Dedifferentiated amniotic fluid mesenchymal stem cell (primary cell): ENCODE data around the gene TOR1B.
"Not testable (repeated sequence)": the region's sequence is repeated elsewhere in the genome, so short reads cannot be mapped to it uniquely, and the experiment has no call there.

Experiments used
- DNase-seq: peaks from one replicate; pipeline ENCODE4 v3.0.0-alpha.2; 2016; ENCODE audit errors: extremely low spot score

TOR1B gene

GRCh38 chr9:129776566-129776937 lies 26.4 kb upstream of the TOR1B start:
- DNase-seq = no peak

- DNase-seq = peak; percentile 99
Measured at GRCh38 chr9:129776938-129777768, 25.8 kb upstream of the TOR1B start.

GRCh38 chr9:129777769-129778130 lies 25.2 kb upstream of the TOR1B start:
- DNase-seq = no peak

- DNase-seq = no peak
Measured at GRCh38 chr9:129778469-129778868, 24.5 kb upstream of the TOR1B start.

- DNase-seq = no peak
Measured at GRCh38 chr9:129779560-129780190, 23.3 kb upstream of the TOR1B start.

GRCh38 chr9:129781131-129781530 lies 21.9 kb upstream of the TOR1B start:
- DNase-seq = no peak

GRCh38 chr9:129781981-129782380 lies 21.0 kb upstream of the TOR1B start:
- DNase-seq = no peak

GRCh38 chr9:129783516-129784361 lies 19.2 kb upstream of the TOR1B start:
- peak; percentile 75 for DNase-seq

- DNase-seq = not testable (repeated sequence)
Measured at GRCh38 chr9:129784970-129785369, 18.0 kb upstream of the TOR1B start.

GRCh38 chr9:129785866-129786265 lies 17.1 kb upstream of the TOR1B start:
- no peak for DNase-seq

- no peak for DNase-seq
Measured at GRCh38 chr9:129786481-129786880, 16.5 kb upstream of the TOR1B start.

GRCh38 chr9:129794549-129794948 lies 8.4 kb upstream of the TOR1B start:
- no peak for DNase-seq

GRCh38 chr9:129796029-129796428 lies 7.0 kb upstream of the TOR1B start:
- DNase-seq = not testable (repeated sequence)

GRCh38 chr9:129798973-129799372 lies 4.0 kb upstream of the TOR1B start:
- no peak for DNase-seq

GRCh38 chr9:129801504-129801903 lies 1.5 kb upstream of the TOR1B start:
- DNase-seq = no peak

- no peak for DNase-seq
Measured at GRCh38 chr9:129803676-129804060, 684 bp downstream of the TOR1B start.

GRCh38 chr9:129806061-129806460 lies 3.1 kb downstream of the TOR1B start:
- no peak for DNase-seq

GRCh38 chr9:129809346-129809745 lies 6.4 kb downstream of the TOR1B start:
- DNase-seq = no peak

- no peak for DNase-seq
Measured at GRCh38 chr9:129810116-129810515, 7.1 kb downstream of the TOR1B start.

- DNase-seq = no peak
Measured at GRCh38 chr9:129810788-129811187, 7.8 kb downstream of the TOR1B start.

GRCh38 chr9:129811967-129812363 lies 9.0 kb downstream of the TOR1B start:
- no peak for DNase-seq

- no peak for DNase-seq
Measured at GRCh38 chr9:129812385-129812784, 9.4 kb downstream of the TOR1B start.

- no peak for DNase-seq
Measured at GRCh38 chr9:129813661-129814060, 10.7 kb downstream of the TOR1B start.
